NT2/D1 (cell line): ENCODE results near the gene RANGAP1.

Experiments used
- SUZ12 ChIP-seq: IDR thresholded peaks from 2 replicates; pipeline ENCODE4 v1.6.1; 2011; ENCODE audit not compliant: insufficient read length, insufficient read depth; ENCODE audit errors: extremely low read depth
- YY1 ChIP-seq: IDR thresholded peaks from 2 replicates; pipeline ENCODE4 v1.6.1; 2011; ENCODE audit not compliant: insufficient read length, insufficient read depth
- ZNF274 ChIP-seq: IDR thresholded peaks from 2 replicates; pipeline ENCODE4 v1.6.1; 2011; ENCODE audit warnings: mild to moderate bottlenecking, low read depth, low read length

- TF ChIP-seq ZNF274 (no peak), YY1 (no peak), SUZ12 (no peak)
Measured at GRCh38 chr22:41290262-41291221, 4.6 kb upstream of the RANGAP1 start.
